ENCODE data around the gene GLRA2. TPM values are rescaled to one million over a fixed set of nuclear protein-coding genes. Genes with fewer than 3 reads are reported as not detected.

GLRA2 gene
- polyA plus RNA-seq: 1.0 TPM
- long read RNA-seq, donor 1: 0 reads
- long read RNA-seq, donor 2: 0 reads
- long read RNA-seq, donor 3: 0 reads
- long read RNA-seq, donor 4: 0 reads
- long read RNA-seq, donor 5: 0 reads
- long read RNA-seq, donor 6: 0 reads
- long read RNA-seq, donor 7: 0 reads
- long read RNA-seq, donor 8: 0 reads
- long read RNA-seq, donor 9: 0 reads
- long read RNA-seq, donor 10: 0 reads
- long read RNA-seq, donor 11: 0 reads

DNA sequence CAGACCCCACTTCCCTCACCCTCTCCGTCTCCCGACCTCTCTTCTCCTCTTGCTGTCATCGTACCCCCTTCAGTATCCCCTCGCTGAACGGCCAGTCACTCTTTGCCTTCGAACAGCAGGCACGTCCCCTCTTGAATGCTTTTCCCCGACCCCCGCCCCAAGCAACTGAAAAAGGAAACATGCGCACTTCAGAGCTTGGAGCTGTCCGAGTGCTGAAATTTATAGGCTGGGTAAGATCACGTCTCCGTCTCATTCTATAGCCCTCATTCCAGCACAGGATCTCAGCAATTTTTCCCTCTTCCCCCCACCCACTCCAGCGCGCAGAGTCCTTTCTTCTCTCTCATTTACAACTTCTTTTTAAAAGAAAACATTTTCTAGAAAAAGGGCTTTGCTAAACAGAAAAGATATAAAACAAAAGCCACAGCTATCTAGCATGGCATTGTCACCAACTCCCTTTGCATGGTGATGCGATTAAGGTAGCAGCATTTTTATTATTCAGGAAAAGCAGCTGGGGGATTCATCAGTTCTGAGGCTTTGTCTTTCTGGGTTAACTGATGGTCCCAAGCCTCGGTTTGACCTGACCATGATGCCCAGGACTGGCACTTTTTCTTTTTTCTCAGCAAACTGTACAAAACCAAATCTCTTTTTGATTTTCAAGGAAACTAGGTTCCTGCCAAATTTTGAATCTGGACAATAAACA is at the start of gene GLRA2:
TSS of gene GLRA2 (plus strand) at position 247 of the 700 bp plus-strand sequence. CDS start 522 bp downstream, outside the sequence.
- H3K27me3 ChIP-seq (ENCODE audit: control insufficient read depth, insufficient read depth, low read length): no peaks in the 10 kb centered on the region
- no peaks in the 10 kb centered on the region for H3K36me3 ChIP-seq (ENCODE audit: control insufficient read depth, insufficient read depth, low read length)
- peak within 1 kb of the TSS; percentile 30 for H3K4me3 ChIP-seq (ENCODE audit: low read length)
- no peak within 1 kb of the TSS for H3K27ac ChIP-seq (ENCODE audit: low read length)
- peak in 1 of 2 donors; percentile 38 for DNase-seq
- H3K9me3 ChIP-seq (ENCODE audit: control insufficient read depth, low read depth, low read length): no peaks in the 10 kb centered on the region
- no peaks in the 10 kb centered on the region for H3K4me1 ChIP-seq (ENCODE audit: control insufficient read depth, insufficient read depth, low read length)
- 10% methylated on average over 2 of the region's 17 CpGs for WGBS (ENCODE audit: insufficient coverage, low lambda C conversion rate)

DNA sequence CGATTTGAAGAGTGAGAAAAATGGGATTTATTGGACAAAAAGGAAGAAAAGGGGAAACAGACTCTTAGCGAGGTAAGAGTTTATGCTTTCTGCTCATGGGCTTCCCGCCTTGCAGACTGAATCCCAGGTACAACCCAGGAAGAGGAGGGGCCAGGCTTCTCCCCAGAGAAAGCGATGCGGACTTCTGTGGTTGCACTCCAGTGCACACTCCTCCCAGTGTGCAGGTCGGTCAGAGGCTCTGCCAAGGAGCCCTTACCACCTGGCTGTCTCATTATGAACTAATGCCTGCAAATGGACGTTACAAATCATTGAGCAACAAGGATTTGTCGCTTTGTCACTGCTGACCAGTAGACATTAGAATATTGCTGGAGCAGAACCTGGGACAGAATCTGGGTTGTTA is 39.9 kb upstream of the GLRA2 start:
- Histone ChIP-seq H3K4me1 (ENCODE audit: control insufficient read depth, insufficient read depth, low read length) (no peaks in the 10 kb centered on the region), H3K36me3 (ENCODE audit: control insufficient read depth, insufficient read depth, low read length) (no peaks in the 10 kb centered on the region), H3K27me3 (ENCODE audit: control insufficient read depth, insufficient read depth, low read length) (no peaks in the 10 kb centered on the region), H3K4me3 (ENCODE audit: low read length) (no peak overlapping the region), H3K9me3 (ENCODE audit: control insufficient read depth, low read depth, low read length) (no peaks in the 10 kb centered on the region), H3K27ac (ENCODE audit: low read length) (no peak overlapping the region)
- WGBS (ENCODE audit: insufficient coverage, low lambda C conversion rate): no CpG with 5 or more reads among the region's 8 CpGs
- no peak for DNase-seq

DNA sequence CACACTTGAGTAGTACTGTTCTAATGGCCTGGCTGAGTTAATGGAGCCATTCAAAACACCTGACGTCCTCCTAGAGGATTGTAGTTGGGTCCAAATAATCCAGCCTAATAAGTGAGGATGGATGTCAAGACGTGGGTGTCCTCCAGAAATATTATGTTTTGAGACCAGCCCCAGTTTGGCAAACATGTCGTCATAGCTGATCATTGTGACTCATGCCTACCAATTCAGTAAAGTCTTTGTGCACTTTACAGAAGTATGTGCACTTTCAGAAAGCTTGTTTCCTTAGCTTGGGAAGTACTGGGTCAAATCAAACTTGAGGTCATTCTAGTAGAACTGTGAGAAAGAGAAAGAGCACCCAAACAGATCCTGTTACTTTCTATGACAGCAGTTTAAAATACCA is 37.6 kb upstream of the GLRA2 start:
- WGBS (ENCODE audit: insufficient coverage, low lambda C conversion rate): no CpG with 5 or more reads among the region's 3 CpGs
- no peak overlapping the region for H3K27ac ChIP-seq (ENCODE audit: low read length)

DNA sequence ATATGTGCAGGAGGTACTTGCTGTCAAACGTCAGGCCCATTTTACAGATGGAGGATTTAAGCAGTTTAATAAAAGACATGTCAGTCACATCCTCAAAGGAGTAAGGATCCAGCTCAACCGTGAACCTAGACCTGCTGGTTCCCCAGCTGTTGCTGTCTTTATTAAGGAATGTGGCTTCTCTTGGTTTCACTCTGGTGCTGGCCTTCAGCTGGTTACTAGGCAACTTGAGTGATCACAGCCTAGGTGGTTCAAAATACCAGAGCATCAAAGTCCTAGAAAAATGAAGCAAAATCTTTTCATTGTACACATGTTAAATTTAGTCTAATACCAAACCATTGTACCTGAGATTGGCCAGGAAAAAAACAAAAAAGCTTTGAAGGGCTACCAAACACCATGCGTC is 32.7 kb upstream of the GLRA2 start:
- DNase-seq: peak; percentile 4 to 7
- Histone ChIP-seq H3K27ac (ENCODE audit: low read length) (peak overlapping the region; percentile 29), H3K9me3 (ENCODE audit: control insufficient read depth, low read depth, low read length) (no peaks in the 10 kb centered on the region), H3K4me3 (ENCODE audit: low read length) (no peak overlapping the region), H3K4me1 (ENCODE audit: control insufficient read depth, insufficient read depth, low read length) (peaks cover 3% of the 10 kb centered on the region), H3K36me3 (ENCODE audit: control insufficient read depth, insufficient read depth, low read length) (no peaks in the 10 kb centered on the region), H3K27me3 (ENCODE audit: control insufficient read depth, insufficient read depth, low read length) (no peaks in the 10 kb centered on the region)
- no CpG with 5 or more reads among the region's 3 CpGs for WGBS (ENCODE audit: insufficient coverage, low lambda C conversion rate)

More for the DNA sequence above, 37.6 kb upstream of the GLRA2 start:
- H3K4me1 ChIP-seq (ENCODE audit: control insufficient read depth, insufficient read depth, low read length): no peaks in the 10 kb centered on the region
- H3K4me3 ChIP-seq (ENCODE audit: low read length): no peak overlapping the region
- H3K36me3 ChIP-seq (ENCODE audit: control insufficient read depth, insufficient read depth, low read length): no peaks in the 10 kb centered on the region
- H3K9me3 ChIP-seq (ENCODE audit: control insufficient read depth, low read depth, low read length): no peaks in the 10 kb centered on the region
- DNase-seq: no peak
- no peaks in the 10 kb centered on the region for H3K27me3 ChIP-seq (ENCODE audit: control insufficient read depth, insufficient read depth, low read length)

DNA sequence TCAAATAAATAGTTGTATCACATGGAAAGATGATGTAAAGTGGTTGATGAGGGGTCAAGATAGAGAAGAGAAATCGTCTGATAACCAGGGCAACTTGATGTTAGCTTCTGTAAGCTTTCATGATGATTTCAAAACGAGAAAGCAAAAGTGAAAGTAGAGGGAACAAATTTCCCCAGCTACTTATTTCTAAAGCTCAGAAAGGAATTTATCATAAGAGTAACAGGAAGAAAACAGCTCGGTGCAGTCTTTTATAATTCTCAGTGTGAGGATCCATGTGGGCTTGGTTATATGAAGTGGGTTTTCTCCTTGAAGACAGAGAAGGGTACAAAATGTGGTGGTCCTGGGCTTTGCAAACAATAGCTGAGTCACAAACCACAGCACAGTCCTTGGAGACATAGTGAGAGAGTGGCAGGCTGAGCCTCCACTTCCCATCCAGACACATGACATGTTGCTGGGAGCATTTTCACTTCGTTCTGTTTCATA is 32.1 kb upstream of the GLRA2 start:
- Histone ChIP-seq H3K4me3 (ENCODE audit: low read length) (no peak overlapping the region), H3K9me3 (ENCODE audit: control insufficient read depth, low read depth, low read length) (no peaks in the 10 kb centered on the region), H3K27me3 (ENCODE audit: control insufficient read depth, insufficient read depth, low read length) (no peaks in the 10 kb centered on the region), H3K27ac (ENCODE audit: low read length) (peak overlapping the region; percentile 29), H3K4me1 (ENCODE audit: control insufficient read depth, insufficient read depth, low read length) (peaks cover 3% of the 10 kb centered on the region), H3K36me3 (ENCODE audit: control insufficient read depth, insufficient read depth, low read length) (no peaks in the 10 kb centered on the region)
- DNase-seq: peak; percentile 5 to 59
- no CpG with 5 or more reads among the region's 4 CpGs for WGBS (ENCODE audit: insufficient coverage, low lambda C conversion rate)

DNA sequence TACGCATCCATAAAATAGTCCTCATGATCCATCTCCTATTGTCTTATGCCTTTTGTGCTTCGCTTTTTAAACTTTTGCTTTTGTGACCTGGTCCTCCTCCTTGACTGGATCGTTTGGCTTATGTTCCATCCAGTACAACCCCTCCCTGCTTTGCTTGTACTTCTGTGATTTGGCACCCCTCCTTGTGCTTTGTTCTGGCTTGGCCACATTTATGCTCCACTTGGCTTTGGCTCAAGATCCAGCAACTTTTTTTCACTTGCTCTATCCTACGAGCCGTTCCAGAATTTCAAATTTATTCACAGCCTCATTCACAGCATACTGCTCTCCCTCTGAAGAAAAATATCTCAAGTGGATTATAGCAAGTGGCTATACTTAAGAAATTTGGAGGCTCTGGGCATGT is 28.0 kb upstream of the GLRA2 start:
- no peak overlapping the region for H3K4me3 ChIP-seq (ENCODE audit: low read length)
- no peaks in the 10 kb centered on the region for H3K27me3 ChIP-seq (ENCODE audit: control insufficient read depth, insufficient read depth, low read length)
- H3K9me3 ChIP-seq (ENCODE audit: control insufficient read depth, low read depth, low read length): no peaks in the 10 kb centered on the region
- peaks cover 3% of the 10 kb centered on the region for H3K4me1 ChIP-seq (ENCODE audit: control insufficient read depth, insufficient read depth, low read length)
- DNase-seq: no peak
- 64% methylated on average over 2 of the region's 5 CpGs for WGBS (ENCODE audit: insufficient coverage, low lambda C conversion rate)
- no peaks in the 10 kb centered on the region for H3K36me3 ChIP-seq (ENCODE audit: control insufficient read depth, insufficient read depth, low read length)
- no peak overlapping the region for H3K27ac ChIP-seq (ENCODE audit: low read length)

DNA sequence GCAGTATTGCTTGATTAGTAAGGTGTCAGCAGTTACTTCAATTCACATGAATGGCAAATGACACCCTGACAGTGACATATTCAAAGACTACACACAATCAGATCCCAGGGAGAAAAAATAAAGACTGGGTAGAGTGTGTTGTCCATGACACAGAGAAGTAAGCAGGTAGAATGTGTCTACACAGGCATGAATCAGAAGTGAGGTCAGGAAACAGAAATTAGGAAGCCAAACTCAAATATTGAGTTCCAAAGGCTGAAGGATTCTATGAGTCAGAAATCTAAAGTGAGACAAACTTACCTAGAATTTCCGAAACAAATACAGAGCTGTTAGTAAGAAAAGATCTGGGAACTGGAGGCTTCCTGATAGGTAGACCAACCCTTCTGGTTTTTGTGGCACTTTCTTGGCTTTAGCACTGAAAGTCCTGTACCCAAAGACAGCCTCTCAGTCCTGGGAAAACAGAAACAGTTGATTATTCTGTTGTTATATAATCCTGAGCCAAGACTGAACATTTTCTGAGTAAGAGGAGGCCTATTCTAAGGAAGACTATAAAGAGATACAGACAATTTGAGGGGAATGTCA is 24.3 kb upstream of the GLRA2 start:
- no peaks in the 10 kb centered on the region for H3K9me3 ChIP-seq (ENCODE audit: control insufficient read depth, low read depth, low read length)
- no peak for DNase-seq
- H3K27me3 ChIP-seq (ENCODE audit: control insufficient read depth, insufficient read depth, low read length): no peaks in the 10 kb centered on the region
- no peak overlapping the region for H3K27ac ChIP-seq (ENCODE audit: low read length)
- peaks cover 3% of the 10 kb centered on the region for H3K4me1 ChIP-seq (ENCODE audit: control insufficient read depth, insufficient read depth, low read length)
- no CpG with 5 or more reads among the region's 1 CpG for whole genome bisulfite sequencing (ENCODE audit: insufficient coverage, low lambda C conversion rate)
- H3K36me3 ChIP-seq (ENCODE audit: control insufficient read depth, insufficient read depth, low read length): no peaks in the 10 kb centered on the region
- H3K4me3 ChIP-seq (ENCODE audit: low read length): no peak overlapping the region

DNA sequence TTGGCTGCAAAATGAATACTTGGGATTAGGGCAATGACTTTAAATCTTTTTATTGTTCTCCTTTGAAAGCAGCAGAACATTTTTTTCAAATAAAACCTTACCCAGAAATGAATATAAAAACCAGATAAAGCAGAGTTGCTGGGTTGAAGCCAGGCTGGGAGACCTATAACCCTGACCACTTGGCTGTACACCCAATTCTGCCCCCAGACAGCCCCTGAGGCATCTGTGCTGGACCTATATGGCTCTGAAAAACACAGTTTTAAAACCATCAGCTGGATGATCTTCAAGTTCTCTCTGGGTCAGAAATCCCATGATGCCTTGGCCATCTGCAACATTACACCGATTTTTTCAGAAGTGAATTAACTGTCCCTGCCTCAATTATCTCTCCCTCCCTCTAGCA is 23.7 kb upstream of the GLRA2 start:
- no peak overlapping the region for H3K27ac ChIP-seq (ENCODE audit: low read length)
- no CpG with 5 or more reads among the region's 1 CpG for WGBS (ENCODE audit: insufficient coverage, low lambda C conversion rate)

DNA sequence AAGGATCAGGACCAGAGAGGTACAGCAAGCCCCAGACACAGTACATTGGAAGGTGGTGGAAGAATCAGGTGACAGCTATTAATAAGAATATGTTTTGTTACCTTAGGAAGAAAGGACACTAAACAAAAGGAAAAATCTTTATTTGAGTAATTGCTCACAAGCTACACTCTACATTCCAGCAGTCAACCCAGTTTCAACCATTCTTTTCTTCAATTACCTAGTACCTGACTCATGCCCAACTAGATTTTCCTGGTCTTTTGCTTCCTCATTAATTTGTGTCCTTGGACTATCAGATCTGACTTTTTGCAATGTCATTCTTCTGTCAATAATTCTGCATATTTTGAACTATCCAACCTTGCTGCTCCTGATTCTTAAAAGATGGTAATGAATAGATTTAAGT is 22.5 kb upstream of the GLRA2 start:
- no peaks in the 10 kb centered on the region for H3K36me3 ChIP-seq (ENCODE audit: control insufficient read depth, insufficient read depth, low read length)
- H3K9me3 ChIP-seq (ENCODE audit: control insufficient read depth, low read depth, low read length): no peaks in the 10 kb centered on the region
- peaks cover 7% of the 10 kb centered on the region for H3K4me1 ChIP-seq (ENCODE audit: control insufficient read depth, insufficient read depth, low read length)
- no peak overlapping the region for H3K27ac ChIP-seq (ENCODE audit: low read length)
- H3K27me3 ChIP-seq (ENCODE audit: control insufficient read depth, insufficient read depth, low read length): no peaks in the 10 kb centered on the region
- DNase-seq: no peak
- no peak overlapping the region for H3K4me3 ChIP-seq (ENCODE audit: low read length)

More for the DNA sequence above, 23.7 kb upstream of the GLRA2 start:
- H3K36me3 ChIP-seq (ENCODE audit: control insufficient read depth, insufficient read depth, low read length): no peaks in the 10 kb centered on the region
- no peak overlapping the region for H3K4me3 ChIP-seq (ENCODE audit: low read length)
- no peaks in the 10 kb centered on the region for H3K27me3 ChIP-seq (ENCODE audit: control insufficient read depth, insufficient read depth, low read length)
- peaks cover 7% of the 10 kb centered on the region for H3K4me1 ChIP-seq (ENCODE audit: control insufficient read depth, insufficient read depth, low read length)
- H3K9me3 ChIP-seq (ENCODE audit: control insufficient read depth, low read depth, low read length): no peaks in the 10 kb centered on the region
- DNase-seq: no peak

DNA sequence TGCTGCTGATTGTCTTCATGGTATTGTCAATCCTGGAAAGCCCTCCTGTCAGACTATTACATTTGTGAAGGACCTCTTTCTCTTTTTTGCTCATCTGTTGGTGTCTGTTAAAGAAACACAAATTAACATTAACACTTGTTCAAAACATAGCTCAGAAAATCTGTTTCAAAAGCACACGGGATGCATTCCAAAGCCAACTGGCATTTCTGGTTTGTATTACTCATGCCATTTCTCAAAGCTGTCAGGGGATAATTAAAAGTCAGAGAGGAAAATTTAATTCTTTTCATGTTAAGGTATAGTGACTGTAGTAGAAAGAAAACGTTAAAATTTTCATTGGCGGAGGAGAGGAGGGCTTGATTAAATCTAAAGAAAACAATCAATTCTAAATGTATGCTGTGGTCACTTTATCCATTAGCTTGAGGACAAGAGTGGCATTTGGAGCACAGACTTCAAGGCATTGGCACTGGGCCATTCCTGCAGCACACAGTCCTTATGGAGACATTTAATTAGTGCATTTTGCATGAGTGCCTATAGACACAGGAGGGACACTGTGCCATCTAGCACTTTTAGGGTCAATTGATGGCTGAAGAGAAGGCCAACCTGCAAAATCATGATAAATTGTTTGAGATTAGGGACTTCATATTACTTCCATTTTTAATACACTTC is 21.2 kb upstream of the GLRA2 start:
- Histone ChIP-seq H3K4me1 (ENCODE audit: control insufficient read depth, insufficient read depth, low read length) (peaks cover 7% of the 10 kb centered on the region), H3K9me3 (ENCODE audit: control insufficient read depth, low read depth, low read length) (no peaks in the 10 kb centered on the region), H3K27me3 (ENCODE audit: control insufficient read depth, insufficient read depth, low read length) (no peaks in the 10 kb centered on the region), H3K27ac (ENCODE audit: low read length) (no peak overlapping the region), H3K36me3 (ENCODE audit: control insufficient read depth, insufficient read depth, low read length) (no peaks in the 10 kb centered on the region), H3K4me3 (ENCODE audit: low read length) (no peak overlapping the region)
- 80% methylated on average over 1 of the region's 3 CpGs for WGBS (ENCODE audit: insufficient coverage, low lambda C conversion rate)
- DNase-seq: no peak
